Muscle of back (tissue), 11 donors: ENCODE data around the gene NCAPD2. TPM values are rescaled to one million over a fixed set of nuclear protein-coding genes. Genes with fewer than 3 reads are reported as not detected.

Experiments used
- DNase-seq, 3 donors: peaks; one replicate each; pipeline versions ENCODE4 v3.0.0 to v3.0.0-alpha.2; 2013
- polyA plus RNA-seq, 10 donors: library from polyadenylated mRNA; unstranded; fragments of 120-200 nt; gene quantifications; one replicate each; pipeline ENCODE4 v1.2.1, GENCODE V29; 2013; ENCODE audit not compliant: insufficient read length in 10 of 10

NCAPD2 gene
- polyA plus RNA-seq, 10 donors: 28.4 to 52.4 (median 37.9) TPM

DNA sequence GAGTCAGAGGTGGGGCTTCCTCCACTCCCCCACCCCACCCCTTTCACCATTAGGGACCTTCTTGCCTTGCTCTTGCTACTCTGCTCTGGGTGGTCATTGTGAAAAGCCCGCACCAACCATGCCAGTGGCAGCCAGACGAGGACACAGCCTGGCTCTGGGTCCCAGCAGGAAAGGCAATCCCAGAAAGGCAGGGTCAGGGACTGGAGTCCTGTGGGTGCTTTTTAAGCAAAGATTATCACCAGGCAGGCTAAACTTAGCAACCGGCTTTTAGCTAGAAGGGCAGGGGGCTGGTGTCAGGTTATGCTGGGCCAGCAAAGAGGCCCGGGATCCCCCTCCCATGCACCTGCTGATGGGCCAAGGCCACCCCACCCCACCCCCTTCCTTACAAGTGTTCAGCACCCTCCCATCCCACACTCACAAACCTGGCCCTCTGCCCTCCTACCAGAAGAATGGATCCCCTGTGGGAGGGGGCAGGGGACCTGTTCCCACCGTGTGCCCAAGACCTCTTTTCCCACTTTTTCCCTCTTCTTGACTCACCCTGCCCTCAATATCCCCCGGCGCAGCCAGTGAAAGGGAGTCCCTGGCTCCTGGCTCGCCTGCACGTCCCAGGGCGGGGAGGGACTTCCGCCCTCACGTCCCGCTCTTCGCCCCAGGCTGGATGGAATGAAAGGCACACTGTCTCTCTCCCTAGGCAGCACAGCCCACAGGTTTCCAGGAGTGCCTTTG is 39.2 kb downstream of the NCAPD2 start:
- DNase-seq: peak; percentile 75 to 92 (median 79)

DNA sequence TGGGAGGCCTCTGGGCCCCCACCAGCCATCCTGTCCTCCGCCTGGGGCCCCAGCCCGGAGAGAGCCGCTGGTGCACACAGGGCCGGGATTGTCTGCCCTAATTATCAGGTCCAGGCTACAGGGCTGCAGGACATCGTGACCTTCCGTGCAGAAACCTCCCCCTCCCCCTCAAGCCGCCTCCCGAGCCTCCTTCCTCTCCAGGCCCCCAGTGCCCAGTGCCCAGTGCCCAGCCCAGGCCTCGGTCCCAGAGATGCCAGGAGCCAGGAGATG is 39.7 kb downstream of the NCAPD2 start:
- no peak for DNase-seq

DNA sequence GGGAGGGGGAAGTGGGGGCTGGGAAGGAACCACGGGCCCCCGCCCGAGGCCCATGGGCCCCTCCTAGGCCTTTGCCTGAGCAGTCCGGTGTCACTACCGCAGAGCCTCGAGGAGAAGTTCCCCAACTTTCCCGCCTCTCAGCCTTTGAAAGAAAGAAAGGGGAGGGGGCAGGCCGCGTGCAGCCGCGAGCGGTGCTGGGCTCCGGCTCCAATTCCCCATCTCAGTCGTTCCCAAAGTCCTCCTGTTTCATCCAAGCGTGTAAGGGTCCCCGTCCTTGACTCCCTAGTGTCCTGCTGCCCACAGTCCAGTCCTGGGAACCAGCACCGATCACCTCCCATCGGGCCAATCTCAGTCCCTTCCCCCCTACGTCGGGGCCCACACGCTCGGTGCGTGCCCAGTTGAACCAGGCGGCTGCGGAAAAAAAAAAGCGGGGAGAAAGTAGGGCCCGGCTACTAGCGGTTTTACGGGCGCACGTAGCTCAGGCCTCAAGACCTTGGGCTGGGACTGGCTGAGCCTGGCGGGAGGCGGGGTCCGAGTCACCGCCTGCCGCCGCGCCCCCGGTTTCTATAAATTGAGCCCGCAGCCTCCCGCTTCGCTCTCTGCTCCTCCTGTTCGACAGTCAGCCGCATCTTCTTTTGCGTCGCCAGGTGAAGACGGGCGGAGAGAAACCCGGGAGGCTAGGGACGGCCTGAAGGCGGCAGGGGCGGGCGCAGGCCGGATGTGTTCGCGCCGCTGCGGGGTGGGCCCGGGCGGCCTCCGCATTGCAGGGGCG is 40.2 kb downstream of the NCAPD2 start, which contains the start of gene GAPDH:
TSS of gene GAPDH (plus strand) at position 595 of the 772 bp plus-strand sequence. CDS start 316 bp downstream, outside the sequence.
- peak; percentile 96 to 99 (median 99) for DNase-seq

DNA sequence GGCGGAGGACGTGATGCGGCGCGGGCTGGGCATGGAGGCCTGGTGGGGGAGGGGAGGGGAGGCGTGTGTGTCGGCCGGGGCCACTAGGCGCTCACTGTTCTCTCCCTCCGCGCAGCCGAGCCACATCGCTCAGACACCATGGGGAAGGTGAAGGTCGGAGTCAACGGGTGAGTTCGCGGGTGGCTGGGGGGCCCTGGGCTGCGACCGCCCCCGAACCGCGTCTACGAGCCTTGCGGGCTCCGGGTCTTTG is 40.7 kb downstream of the NCAPD2 start:
- no peak for DNase-seq

DNA sequence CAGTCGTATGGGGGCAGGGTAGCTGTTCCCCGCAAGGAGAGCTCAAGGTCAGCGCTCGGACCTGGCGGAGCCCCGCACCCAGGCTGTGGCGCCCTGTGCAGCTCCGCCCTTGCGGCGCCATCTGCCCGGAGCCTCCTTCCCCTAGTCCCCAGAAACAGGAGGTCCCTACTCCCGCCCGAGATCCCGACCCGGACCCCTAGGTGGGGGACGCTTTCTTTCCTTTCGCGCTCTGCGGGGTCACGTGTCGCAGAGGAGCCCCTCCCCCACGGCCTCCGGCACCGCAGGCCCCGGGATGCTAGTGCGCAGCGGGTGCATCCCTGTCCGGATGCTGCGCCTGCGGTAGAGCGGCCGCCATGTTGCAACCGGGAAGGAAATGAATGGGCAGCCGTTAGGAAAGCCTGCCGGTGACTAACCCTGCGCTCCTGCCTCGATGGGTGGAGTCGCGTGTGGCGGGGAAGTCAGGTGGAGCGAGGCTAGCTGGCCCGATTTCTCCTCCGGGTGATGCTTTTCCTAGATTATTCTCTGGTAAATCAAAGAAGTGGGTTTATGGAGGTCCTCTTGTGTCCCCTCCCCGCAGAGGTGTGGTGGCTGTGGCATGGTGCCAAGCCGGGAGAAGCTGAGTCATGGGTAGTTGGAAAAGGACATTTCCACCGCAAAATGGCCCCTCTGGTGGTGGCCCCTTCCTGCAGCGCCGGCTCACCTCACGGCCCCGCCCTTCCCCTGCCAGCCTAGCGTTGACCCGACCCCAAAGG is 41.2 kb downstream of the NCAPD2 start:
- peak in 2 of 3 donors; percentile 67 to 86 for DNase-seq

DNA sequence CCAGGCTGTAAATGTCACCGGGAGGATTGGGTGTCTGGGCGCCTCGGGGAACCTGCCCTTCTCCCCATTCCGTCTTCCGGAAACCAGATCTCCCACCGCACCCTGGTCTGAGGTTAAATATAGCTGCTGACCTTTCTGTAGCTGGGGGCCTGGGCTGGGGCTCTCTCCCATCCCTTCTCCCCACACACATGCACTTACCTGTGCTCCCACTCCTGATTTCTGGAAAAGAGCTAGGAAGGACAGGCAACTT is 41.7 kb downstream of the NCAPD2 start:
- no peak for DNase-seq

DNA sequence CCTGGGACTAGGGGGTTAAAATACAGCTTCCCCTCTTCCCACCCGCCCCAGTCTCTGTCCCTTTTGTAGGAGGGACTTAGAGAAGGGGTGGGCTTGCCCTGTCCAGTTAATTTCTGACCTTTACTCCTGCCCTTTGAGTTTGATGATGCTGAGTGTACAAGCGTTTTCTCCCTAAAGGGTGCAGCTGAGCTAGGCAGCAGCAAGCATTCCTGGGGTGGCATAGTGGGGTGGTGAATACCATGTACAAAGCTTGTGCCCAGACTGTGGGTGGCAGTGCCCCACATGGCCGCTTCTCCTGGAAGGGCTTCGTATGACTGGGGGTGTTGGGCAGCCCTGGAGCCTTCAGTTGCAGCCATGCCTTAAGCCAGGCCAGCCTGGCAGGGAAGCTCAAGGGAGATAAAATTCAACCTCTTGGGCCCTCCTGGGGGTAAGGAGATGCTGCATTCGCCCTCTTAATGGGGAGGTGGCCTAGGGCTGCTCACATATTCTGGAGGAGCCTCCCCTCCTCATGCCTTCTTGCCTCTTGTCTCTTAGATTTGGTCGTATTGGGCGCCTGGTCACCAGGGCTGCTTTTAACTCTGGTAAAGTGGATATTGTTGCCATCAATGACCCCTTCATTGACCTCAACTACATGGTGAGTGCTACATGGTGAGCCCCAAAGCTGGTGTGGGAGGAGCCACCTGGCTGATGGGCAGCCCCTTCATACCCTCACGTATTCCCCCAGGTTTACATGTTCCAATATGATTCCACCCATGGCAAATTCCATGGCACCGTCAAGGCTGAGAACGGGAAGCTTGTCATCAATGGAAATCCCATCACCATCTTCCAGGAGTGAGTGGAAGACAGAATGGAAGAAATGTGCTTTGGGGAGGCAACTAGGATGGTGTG is 42.3 kb downstream of the NCAPD2 start:
- DNase-seq: no peak

DNA sequence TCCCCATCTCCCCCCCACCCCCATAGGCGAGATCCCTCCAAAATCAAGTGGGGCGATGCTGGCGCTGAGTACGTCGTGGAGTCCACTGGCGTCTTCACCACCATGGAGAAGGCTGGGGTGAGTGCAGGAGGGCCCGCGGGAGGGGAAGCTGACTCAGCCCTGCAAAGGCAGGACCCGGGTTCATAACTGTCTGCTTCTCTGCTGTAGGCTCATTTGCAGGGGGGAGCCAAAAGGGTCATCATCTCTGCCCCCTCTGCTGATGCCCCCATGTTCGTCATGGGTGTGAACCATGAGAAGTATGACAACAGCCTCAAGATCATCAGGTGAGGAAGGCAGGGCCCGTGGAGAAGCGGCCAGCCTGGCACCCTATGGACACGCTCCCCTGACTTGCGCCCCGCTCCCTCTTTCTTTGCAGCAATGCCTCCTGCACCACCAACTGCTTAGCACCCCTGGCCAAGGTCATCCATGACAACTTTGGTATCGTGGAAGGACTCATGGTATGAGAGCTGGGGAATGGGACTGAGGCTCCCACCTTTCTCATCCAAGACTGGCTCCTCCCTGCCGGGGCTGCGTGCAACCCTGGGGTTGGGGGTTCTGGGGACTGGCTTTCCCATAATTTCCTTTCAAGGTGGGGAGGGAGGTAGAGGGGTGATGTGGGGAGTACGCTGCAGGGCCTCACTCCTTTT is 43.1 kb downstream of the NCAPD2 start:
- DNase-seq: peak in 1 of 3 donors; percentile 28

DNA sequence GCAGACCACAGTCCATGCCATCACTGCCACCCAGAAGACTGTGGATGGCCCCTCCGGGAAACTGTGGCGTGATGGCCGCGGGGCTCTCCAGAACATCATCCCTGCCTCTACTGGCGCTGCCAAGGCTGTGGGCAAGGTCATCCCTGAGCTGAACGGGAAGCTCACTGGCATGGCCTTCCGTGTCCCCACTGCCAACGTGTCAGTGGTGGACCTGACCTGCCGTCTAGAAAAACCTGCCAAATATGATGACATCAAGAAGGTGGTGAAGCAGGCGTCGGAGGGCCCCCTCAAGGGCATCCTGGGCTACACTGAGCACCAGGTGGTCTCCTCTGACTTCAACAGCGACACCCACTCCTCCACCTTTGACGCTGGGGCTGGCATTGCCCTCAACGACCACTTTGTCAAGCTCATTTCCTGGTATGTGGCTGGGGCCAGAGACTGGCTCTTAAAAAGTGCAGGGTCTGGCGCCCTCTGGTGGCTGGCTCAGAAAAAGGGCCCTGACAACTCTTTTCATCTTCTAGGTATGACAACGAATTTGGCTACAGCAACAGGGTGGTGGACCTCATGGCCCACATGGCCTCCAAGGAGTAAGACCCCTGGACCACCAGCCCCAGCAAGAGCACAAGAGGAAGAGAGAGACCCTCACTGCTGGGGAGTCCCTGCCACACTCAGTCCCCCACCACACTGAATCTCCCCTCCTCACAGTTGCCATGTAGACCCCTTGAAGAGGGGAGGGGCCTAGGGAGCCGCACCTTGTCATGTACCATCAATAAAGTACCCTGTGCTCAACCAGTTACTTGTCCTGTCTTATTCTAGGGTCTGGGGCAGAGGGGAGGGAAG is 43.9 kb downstream of the NCAPD2 start:
- peak in 2 of 3 donors; percentile 84 to 87 for DNase-seq

DNA sequence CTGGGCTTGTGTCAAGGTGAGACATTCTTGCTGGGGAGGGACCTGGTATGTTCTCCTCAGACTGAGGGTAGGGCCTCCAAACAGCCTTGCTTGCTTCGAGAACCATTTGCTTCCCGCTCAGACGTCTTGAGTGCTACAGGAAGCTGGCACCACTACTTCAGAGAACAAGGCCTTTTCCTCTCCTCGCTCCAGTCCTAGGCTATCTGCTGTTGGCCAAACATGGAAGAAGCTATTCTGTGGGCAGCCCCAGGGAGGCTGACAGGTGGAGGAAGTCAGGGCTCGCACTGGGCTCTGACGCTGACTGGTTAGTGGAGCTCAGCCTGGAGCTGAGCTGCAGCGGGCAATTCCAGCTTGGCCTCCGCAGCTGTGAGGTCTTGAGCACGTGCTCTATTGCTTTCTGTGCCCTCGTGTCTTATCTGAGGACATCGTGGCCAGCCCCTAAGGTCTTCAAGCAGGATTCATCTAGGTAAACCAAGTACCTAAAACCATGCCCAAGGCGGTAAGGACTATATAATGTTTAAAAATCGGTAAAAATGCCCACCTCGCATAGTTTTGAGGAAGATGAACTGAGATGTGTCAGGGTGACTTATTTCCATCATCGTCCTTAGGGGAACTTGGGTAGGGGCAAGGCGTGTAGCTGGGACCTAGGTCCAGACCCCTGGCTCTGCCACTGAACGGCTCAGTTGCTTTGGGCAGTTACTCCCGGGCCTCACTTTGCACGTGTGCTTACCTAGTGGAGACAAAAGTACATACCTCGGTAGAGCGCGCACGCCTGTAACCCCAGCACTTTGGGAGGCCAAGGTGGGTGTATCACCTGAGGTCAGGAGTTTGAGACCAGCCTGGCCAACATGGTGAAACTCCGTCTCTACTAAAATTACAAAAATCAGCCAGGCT is 44.8 kb downstream of the NCAPD2 start:
- DNase-seq: peak in 1 of 3 donors; percentile 48

DNA sequence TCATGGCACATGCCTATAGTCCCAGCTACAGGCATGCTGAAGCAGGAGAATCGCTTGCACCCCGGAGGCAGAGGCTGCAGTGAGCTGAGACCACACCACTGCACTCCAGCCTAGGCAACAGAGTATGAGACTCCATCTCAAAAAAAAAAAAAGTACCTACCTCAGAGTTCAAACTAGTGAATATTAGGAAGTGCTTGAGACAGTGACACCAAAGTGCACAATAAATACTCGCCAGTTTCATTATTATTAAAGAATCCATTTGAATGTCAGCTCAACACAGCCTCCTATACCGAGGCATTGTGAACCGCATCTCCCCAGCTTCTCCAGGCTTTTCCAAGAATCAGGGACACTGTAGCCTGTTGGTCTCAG is 45.4 kb downstream of the NCAPD2 start:
- DNase-seq: no peak

DNA sequence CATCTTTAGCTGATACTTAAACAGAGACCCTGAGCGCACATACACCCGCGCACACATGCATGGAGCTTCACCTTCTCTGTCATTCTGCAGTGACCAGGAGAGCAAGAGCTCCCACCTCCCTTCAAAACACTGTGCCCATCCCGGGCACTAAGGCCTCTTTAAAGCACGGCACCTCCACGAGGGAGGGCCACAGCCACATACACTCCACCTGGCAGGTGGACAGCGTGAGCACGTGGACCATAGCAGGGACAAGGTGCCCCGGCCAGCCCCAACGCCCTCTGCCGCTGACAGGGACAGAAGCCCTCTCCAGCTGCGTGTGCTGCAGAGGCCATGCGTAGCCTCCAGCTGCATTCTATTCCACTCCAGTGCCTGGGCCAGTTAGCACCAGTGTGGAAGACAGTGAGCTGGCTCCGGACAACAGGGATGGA is 45.8 kb downstream of the NCAPD2 start:
- peak in 1 of 3 donors; percentile 32 for DNase-seq

DNA sequence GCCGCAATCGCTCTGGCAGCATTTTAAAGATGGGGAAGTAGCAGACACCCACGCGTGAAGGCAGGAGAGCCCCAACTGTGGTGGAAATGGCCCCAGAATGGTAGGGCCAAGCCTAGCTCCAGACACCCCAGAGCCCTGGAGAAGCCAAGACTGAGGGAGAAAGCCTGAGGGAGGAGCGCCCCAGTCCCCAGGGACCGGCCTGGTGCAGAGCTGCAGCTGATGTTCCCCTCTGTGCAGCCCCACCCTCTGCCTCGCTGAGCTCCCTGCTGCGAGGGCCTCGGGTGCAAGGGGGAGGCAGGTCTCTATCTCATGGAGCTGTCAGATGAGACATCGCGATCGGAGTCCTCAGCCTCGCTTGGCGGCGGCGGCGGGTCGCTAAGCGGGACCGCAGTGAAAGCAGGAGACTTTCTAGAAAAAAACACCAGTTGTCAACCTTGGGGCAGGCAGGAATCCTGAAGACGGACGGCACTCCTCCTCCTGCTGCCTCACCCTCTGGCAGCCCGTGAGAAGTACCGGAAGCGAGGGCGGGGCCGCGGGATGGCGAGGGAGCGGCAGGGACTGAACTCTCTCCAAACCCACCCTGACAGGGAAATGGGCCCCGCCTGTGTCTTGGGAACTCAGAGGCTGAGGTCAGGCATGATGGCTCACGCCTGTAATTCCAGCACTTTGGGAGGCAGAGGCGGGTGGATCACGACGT is 46.4 kb downstream of the NCAPD2 start:
- DNase-seq: peak; percentile 72 to 90 (median 87)

DNA sequence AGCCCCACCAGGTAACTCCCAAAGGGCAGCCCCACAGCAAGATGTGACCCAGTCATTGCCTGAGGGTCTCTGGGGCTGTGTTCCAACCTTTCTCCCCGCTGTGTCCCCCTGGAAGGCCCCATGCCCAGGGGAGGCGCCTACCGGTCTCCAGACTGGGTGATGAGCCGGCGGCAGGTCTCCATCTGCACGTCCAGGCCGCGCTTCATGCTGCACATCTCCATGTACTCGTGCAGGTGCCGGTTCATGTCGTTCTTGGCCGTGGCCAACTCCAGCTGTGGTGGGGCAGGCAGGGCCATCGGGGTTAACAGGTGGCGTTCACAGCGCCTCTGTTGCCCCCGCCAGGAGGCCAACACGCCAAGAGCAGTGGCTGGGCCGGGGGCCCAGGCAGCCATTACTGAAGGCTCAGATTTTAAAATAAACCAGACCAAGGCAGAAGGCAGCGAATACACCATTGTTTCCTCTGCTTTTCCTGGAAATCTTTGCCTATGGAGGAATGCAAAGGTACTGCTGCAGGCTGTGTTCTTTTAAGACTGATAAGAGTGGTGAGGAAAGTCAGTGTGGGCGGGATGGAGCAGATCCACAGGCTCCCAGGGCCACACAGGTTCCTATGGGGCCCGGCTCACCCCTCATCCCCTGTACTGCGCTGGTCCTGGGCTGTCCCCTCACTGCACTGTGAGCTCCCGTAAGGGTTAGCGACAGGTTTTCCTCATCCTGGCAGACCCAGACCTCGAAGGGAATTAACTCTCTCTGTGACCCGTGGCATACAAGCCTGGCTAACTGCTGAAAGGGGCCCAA is 47.7 kb downstream of the NCAPD2 start:
- peak in 1 of 3 donors; percentile 43 for DNase-seq

DNA sequence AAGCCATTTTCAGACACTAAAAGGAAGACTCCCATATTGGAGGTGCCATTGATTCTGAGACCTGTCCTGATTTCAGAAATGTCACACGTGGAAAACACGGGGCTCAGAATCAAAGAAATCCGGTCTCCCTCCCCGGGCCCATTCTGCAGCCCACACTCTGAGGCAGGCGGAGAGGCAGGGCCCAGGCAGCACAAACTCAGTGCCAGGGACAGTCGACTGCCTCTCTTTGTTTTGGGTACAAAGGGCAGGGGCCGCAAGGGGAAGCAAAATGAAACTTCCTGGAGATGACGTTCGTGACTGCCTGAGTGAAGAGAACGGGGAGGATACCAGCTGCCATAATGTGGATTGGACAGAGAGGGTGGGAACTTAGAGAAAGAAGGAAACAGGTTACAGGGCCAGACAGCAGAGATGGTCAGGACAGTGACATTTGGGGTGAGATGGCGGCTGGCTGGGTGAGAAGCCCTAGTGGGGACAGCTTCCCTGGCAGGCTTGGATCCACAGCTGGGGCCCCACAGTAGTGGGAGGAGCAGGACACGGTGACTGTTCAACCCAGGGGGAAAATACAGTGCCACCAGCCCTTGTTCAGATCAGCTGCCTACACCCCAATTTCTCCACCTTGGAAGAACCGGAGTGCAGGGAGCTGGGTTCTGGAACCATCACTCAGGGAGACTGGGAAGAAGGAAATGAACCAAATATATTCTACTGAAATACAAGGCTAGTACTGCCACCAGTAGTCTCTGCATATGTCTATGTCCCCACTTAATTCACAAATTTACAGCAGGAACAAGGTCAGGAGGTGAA is 48.5 kb downstream of the NCAPD2 start:
- DNase-seq: peak in 1 of 3 donors; percentile 27

DNA sequence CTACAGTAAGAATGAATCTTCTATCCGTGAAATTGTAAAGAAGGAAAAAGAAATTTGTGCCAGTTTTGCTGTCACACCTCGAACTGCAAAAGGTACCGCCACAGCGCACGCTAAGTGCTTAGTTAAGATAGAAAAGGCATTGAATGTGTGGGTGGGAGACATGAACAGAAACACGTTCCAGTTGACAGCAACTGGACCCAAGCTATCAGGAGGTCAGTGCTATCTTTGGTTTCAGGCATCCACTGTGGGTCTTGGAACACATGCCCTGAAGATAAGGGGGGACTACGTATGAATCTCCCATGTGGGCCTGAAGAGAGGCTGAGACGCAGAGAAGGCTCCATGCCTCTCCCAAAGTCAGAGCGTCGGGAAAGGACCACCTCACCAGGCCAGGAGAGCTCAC is 52.1 kb downstream of the NCAPD2 start:
- DNase-seq: no peak

DNA sequence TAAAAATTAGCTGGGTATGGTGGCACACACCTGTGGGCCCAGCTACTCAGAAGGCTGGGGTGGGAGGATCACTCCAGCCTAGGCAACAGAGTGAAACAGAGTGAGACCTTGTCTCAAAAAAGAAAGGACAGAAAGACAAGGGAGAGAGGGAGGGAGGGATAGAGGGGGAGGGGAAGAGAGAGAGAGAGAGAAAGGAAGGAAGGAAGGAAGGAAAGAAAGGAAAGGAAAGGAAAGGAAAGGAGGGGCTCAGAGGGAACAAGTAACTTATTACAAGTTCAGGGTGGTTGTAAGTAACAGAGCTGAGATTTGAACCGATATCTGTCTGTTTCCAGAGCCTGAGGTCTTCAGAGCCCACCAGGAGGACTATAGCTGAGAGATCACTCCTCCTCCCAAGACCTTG is 53.7 kb downstream of the NCAPD2 start:
- no peak for DNase-seq
